ENCODE data around the gene SMARCE1.
A peak's percentile ranks its signal among the peaks of the same experiment; 100 is the strongest.
"Not testable (repeated sequence)": the region's sequence is repeated elsewhere in the genome, so short reads cannot be mapped to it uniquely, and the experiment has no call there.

SMARCE1 gene

GRCh38 chr17:40584950-40585349, 62.7 kb downstream of the SMARCE1 start:
- not testable (repeated sequence) for H3K27me3 ChIP-seq (ENCODE audit: control insufficient read depth in 2 of 2, insufficient read depth in 2 of 2, low read length in 2 of 2); H3K36me3 ChIP-seq (ENCODE audit: control insufficient read depth in 2 of 2, insufficient read depth in 2 of 2, low read length in 2 of 2); H3K4me3 ChIP-seq (ENCODE audit: low read length in 2 of 2); H3K4me1 ChIP-seq (ENCODE audit: control insufficient read depth in 2 of 2, insufficient read depth in 2 of 2, low read length in 2 of 2); H3K9ac ChIP-seq (ENCODE audit: low read depth in 1 of 2, low read length in 2 of 2); H3K27ac ChIP-seq (ENCODE audit: low read depth in 2 of 2, low read length in 2 of 2); H3K9me3 ChIP-seq (ENCODE audit: control insufficient read depth in 2 of 2, low read length in 2 of 2)

- Histone ChIP-seq H3K9me3 (ENCODE audit: control insufficient read depth in 2 of 2, low read length in 2 of 2) (no peaks in the 10 kb centered on the region), H3K27me3 (ENCODE audit: control insufficient read depth in 2 of 2, insufficient read depth in 2 of 2, low read length in 2 of 2) (no peaks in the 10 kb centered on the region), H3K4me1 (ENCODE audit: control insufficient read depth in 2 of 2, insufficient read depth in 2 of 2, low read length in 2 of 2) (peaks cover 0 to 6% of the 10 kb centered on the region in 2 donors), H3K4me3 (ENCODE audit: low read length in 2 of 2) (no peak overlapping the region), H3K36me3 (ENCODE audit: control insufficient read depth in 2 of 2, insufficient read depth in 2 of 2, low read length in 2 of 2) (no peaks in the 10 kb centered on the region), H3K27ac (ENCODE audit: low read depth in 2 of 2, low read length in 2 of 2) (peak overlapping the region in 1 of 2 donors; percentile 3), H3K9ac (ENCODE audit: low read depth in 1 of 2, low read length in 2 of 2) (no peak overlapping the region)
These were observed 65.2 kb downstream of the SMARCE1 start for GRCh38 chr17:40582328-40582901.

GRCh38 chr17:40580140-40580539, 67.5 kb downstream of the SMARCE1 start:
- peaks cover 0 to 2% of the 10 kb centered on the region in 2 donors for H3K27me3 ChIP-seq (ENCODE audit: control insufficient read depth in 2 of 2, insufficient read depth in 2 of 2, low read length in 2 of 2)
- H3K4me1 ChIP-seq (ENCODE audit: control insufficient read depth in 2 of 2, insufficient read depth in 2 of 2, low read length in 2 of 2): peaks cover 0 to 6% of the 10 kb centered on the region in 2 donors
- no peaks in the 10 kb centered on the region for H3K9me3 ChIP-seq (ENCODE audit: control insufficient read depth in 2 of 2, low read length in 2 of 2)
- H3K27ac ChIP-seq (ENCODE audit: low read depth in 2 of 2, low read length in 2 of 2): no peak overlapping the region
- H3K36me3 ChIP-seq (ENCODE audit: control insufficient read depth in 2 of 2, insufficient read depth in 2 of 2, low read length in 2 of 2): no peaks in the 10 kb centered on the region
- no peak overlapping the region for H3K9ac ChIP-seq (ENCODE audit: low read depth in 1 of 2, low read length in 2 of 2)
- no peak overlapping the region for H3K4me3 ChIP-seq (ENCODE audit: low read length in 2 of 2)

GRCh38 chr17:40579471-40579870, 68.1 kb downstream of the SMARCE1 start:
- Histone ChIP-seq H3K36me3 (ENCODE audit: control insufficient read depth in 2 of 2, insufficient read depth in 2 of 2, low read length in 2 of 2) (no peaks in the 10 kb centered on the region), H3K27me3 (ENCODE audit: control insufficient read depth in 2 of 2, insufficient read depth in 2 of 2, low read length in 2 of 2) (peaks cover 0 to 2% of the 10 kb centered on the region in 2 donors), H3K27ac (ENCODE audit: low read depth in 2 of 2, low read length in 2 of 2) (no peak overlapping the region), H3K9me3 (ENCODE audit: control insufficient read depth in 2 of 2, low read length in 2 of 2) (peaks cover 0 to under 1% of the 10 kb centered on the region in 2 donors), H3K4me3 (ENCODE audit: low read length in 2 of 2) (no peak overlapping the region), H3K4me1 (ENCODE audit: control insufficient read depth in 2 of 2, insufficient read depth in 2 of 2, low read length in 2 of 2) (peaks cover 0 to 6% of the 10 kb centered on the region in 2 donors), H3K9ac (ENCODE audit: low read depth in 1 of 2, low read length in 2 of 2) (no peak overlapping the region)

GRCh38 chr17:40577611-40578065, 70.0 kb downstream of the SMARCE1 start:
- Histone ChIP-seq H3K27me3 (ENCODE audit: control insufficient read depth in 2 of 2, insufficient read depth in 2 of 2, low read length in 2 of 2) (peaks cover 0 to 2% of the 10 kb centered on the region in 2 donors), H3K9me3 (ENCODE audit: control insufficient read depth in 2 of 2, low read length in 2 of 2) (peaks cover 3 to 5% of the 10 kb centered on the region in 2 donors), H3K27ac (ENCODE audit: low read depth in 2 of 2, low read length in 2 of 2) (no peak overlapping the region), H3K9ac (ENCODE audit: low read depth in 1 of 2, low read length in 2 of 2) (no peak overlapping the region), H3K36me3 (ENCODE audit: control insufficient read depth in 2 of 2, insufficient read depth in 2 of 2, low read length in 2 of 2) (no peaks in the 10 kb centered on the region), H3K4me3 (ENCODE audit: low read length in 2 of 2) (no peak overlapping the region), H3K4me1 (ENCODE audit: control insufficient read depth in 2 of 2, insufficient read depth in 2 of 2, low read length in 2 of 2) (peaks cover 0 to 6% of the 10 kb centered on the region in 2 donors)

- H3K27ac ChIP-seq (ENCODE audit: low read depth in 2 of 2, low read length in 2 of 2): no peak overlapping the region
- H3K4me1 ChIP-seq (ENCODE audit: control insufficient read depth in 2 of 2, insufficient read depth in 2 of 2, low read length in 2 of 2): no peaks in the 10 kb centered on the region
- H3K27me3 ChIP-seq (ENCODE audit: control insufficient read depth in 2 of 2, insufficient read depth in 2 of 2, low read length in 2 of 2): peaks cover 0 to 2% of the 10 kb centered on the region in 2 donors
- no peaks in the 10 kb centered on the region for H3K36me3 ChIP-seq (ENCODE audit: control insufficient read depth in 2 of 2, insufficient read depth in 2 of 2, low read length in 2 of 2)
- peaks cover 3 to 5% of the 10 kb centered on the region in 2 donors for H3K9me3 ChIP-seq (ENCODE audit: control insufficient read depth in 2 of 2, low read length in 2 of 2)
- H3K4me3 ChIP-seq (ENCODE audit: low read length in 2 of 2): no peak overlapping the region
- H3K9ac ChIP-seq (ENCODE audit: low read depth in 1 of 2, low read length in 2 of 2): no peak overlapping the region
These were observed 71.4 kb downstream of the SMARCE1 start for GRCh38 chr17:40576113-40576740.

Measured in mucosa of rectum (tissue), 2 donors.